Liver (tissue), 3 donors: Measurements from ENCODE around the gene NAA11.

Experiments used
- EGR1 ChIP-seq, 2 donors: IDR thresholded peaks; 2 replicates each; pipeline ENCODE4 v1.6.1; 2016 to 2018; ENCODE audit warnings: antibody characterized with exemption in 2 of 2, low read depth in 2 of 2
- HNF4G ChIP-seq: IDR thresholded peaks from 2 replicates; pipeline ENCODE4 v1.6.1; 2016; ENCODE audit warnings: antibody characterized with exemption
- JUND ChIP-seq, 2 donors: IDR thresholded peaks; 2 replicates each; pipeline ENCODE4 v1.6.1; 2016; ENCODE audit warnings: antibody characterized with exemption in 2 of 2
- RXRA ChIP-seq, 2 donors: IDR thresholded peaks; 2 replicates each; pipeline ENCODE4 v1.6.1; 2017 to 2018; ENCODE audit warnings: antibody characterized with exemption in 2 of 2, mild to moderate bottlenecking in 1 of 2
- SP1 ChIP-seq: IDR thresholded peaks from 2 replicates; pipeline ENCODE4 v1.6.1; 2018; ENCODE audit warnings: antibody characterized with exemption, mild to moderate bottlenecking
- TAF1 ChIP-seq: conservative IDR thresholded peaks from 2 replicates; pipeline ENCODE4 v1.6.1; 2016; ENCODE audit warnings: antibody characterized with exemption, mild to moderate bottlenecking
- TF ChIP-seq, protein P1 (sequence below): fragments of 150-350 bp; IDR thresholded peaks from 2 replicates; pipeline ENCODE4 v1.5.1; 2017; ENCODE audit warnings: improper control_type of control experiment, low read depth, low read length; ENCODE audit not compliant: missing input control
- TF ChIP-seq, protein P2 (sequence below): IDR thresholded peaks from 2 replicates; pipeline ENCODE4 v1.6.1; 2016; ENCODE audit warnings: antibody characterized with exemption
- TF ChIP-seq, protein P3 (sequence below): IDR thresholded peaks from 2 replicates; pipeline ENCODE4 v1.6.1; 2016; ENCODE audit warnings: antibody characterized with exemption, mild to moderate bottlenecking
- donor health status: healthy.
- donor health status: healthy.

DNA sequence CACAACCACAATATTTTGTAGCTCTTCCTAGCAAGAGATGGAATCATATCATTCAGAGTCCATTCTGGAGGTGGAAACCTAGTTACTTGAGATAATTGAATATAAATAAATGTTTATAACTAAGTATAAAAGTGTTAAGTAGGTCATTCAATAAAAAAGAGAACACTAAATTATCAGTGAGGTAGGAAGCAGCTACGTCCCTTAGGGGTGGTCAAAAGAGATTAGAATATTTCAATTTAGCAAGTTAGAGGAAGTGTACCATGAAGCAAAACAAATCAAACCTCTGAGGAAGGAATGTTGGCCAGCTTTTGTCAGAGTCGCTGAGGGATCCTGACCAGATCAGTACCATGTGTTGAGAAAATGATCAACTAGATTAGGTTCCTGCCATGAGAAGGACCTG is 44.2 kb upstream of the NAA11 start:
- TF ChIP-seq, protein P1, sequence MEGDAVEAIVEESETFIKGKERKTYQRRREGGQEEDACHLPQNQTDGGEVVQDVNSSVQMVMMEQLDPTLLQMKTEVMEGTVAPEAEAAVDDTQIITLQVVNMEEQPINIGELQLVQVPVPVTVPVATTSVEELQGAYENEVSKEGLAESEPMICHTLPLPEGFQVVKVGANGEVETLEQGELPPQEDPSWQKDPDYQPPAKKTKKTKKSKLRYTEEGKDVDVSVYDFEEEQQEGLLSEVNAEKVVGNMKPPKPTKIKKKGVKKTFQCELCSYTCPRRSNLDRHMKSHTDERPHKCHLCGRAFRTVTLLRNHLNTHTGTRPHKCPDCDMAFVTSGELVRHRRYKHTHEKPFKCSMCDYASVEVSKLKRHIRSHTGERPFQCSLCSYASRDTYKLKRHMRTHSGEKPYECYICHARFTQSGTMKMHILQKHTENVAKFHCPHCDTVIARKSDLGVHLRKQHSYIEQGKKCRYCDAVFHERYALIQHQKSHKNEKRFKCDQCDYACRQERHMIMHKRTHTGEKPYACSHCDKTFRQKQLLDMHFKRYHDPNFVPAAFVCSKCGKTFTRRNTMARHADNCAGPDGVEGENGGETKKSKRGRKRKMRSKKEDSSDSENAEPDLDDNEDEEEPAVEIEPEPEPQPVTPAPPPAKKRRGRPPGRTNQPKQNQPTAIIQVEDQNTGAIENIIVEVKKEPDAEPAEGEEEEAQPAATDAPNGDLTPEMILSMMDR, result no peak
- TF ChIP-seq JUND (IDR thresholded peaks at IDR 0.05), result no peak
- TF ChIP-seq SP1, result no peak
- no peak for TF ChIP-seq HNF4G
- TF ChIP-seq, protein P2, sequence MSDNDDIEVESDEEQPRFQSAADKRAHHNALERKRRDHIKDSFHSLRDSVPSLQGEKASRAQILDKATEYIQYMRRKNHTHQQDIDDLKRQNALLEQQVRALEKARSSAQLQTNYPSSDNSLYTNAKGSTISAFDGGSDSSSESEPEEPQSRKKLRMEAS, result no peak
- no peak for TF ChIP-seq EGR1 (IDR thresholded peaks at IDR 0.05; ENCODE audit: low read depth in 2 of 2)
- no peak for TF ChIP-seq RXRA (IDR thresholded peaks at IDR 0.05)
- TF ChIP-seq, protein P3, sequence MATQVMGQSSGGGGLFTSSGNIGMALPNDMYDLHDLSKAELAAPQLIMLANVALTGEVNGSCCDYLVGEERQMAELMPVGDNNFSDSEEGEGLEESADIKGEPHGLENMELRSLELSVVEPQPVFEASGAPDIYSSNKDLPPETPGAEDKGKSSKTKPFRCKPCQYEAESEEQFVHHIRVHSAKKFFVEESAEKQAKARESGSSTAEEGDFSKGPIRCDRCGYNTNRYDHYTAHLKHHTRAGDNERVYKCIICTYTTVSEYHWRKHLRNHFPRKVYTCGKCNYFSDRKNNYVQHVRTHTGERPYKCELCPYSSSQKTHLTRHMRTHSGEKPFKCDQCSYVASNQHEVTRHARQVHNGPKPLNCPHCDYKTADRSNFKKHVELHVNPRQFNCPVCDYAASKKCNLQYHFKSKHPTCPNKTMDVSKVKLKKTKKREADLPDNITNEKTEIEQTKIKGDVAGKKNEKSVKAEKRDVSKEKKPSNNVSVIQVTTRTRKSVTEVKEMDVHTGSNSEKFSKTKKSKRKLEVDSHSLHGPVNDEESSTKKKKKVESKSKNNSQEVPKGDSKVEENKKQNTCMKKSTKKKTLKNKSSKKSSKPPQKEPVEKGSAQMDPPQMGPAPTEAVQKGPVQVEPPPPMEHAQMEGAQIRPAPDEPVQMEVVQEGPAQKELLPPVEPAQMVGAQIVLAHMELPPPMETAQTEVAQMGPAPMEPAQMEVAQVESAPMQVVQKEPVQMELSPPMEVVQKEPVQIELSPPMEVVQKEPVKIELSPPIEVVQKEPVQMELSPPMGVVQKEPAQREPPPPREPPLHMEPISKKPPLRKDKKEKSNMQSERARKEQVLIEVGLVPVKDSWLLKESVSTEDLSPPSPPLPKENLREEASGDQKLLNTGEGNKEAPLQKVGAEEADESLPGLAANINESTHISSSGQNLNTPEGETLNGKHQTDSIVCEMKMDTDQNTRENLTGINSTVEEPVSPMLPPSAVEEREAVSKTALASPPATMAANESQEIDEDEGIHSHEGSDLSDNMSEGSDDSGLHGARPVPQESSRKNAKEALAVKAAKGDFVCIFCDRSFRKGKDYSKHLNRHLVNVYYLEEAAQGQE, result no peak
- no peak for TF ChIP-seq TAF1
